NCI-H2227 (cell line): Measurements from ENCODE around the gene PDK4.
"Not testable (repeated sequence)": the region's sequence is repeated elsewhere in the genome, so short reads cannot be mapped to it uniquely, and the experiment has no call there.

Source experiments
- DNase-seq: peaks from one replicate; lab custom pipeline; 2025; ENCODE audit not compliant: unreplicated experiment; lab: John Stamatoyannopoulos, UW

Gene PDK4

GRCh38 chr7:95578299-95578855, 17.9 kb downstream of the PDK4 start:
- peak; percentile 85 for DNase-seq

DNA sequence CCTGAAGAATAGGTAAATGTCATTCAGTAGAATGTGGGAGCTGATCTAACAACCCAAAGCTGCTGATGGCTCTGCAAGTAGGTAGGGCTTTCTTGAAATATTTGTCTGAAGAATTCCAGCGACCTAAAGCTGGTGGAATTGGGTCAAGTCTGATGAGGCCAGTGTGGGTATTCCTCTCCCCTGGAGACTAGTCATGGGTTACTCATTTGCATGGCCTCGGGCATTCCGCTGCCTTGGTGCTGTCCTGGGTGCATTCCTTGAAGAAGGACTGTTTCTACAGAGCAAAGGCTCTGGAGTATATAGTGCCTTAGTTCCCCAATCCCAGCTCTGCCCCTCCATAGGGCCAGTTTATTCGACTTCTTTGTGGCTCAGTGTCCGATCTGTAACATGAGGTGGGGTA, 19.2 kb downstream of the PDK4 start:
- no peak for DNase-seq

- no peak for DNase-seq
Measured at GRCh38 chr7:95569720-95570119, 26.6 kb downstream of the PDK4 start.

GRCh38 chr7:95560674-95561073, 35.6 kb downstream of the PDK4 start:
- no peak for DNase-seq

GRCh38 chr7:95558864-95559263, 37.5 kb downstream of the PDK4 start:
- no peak for DNase-seq

DNA sequence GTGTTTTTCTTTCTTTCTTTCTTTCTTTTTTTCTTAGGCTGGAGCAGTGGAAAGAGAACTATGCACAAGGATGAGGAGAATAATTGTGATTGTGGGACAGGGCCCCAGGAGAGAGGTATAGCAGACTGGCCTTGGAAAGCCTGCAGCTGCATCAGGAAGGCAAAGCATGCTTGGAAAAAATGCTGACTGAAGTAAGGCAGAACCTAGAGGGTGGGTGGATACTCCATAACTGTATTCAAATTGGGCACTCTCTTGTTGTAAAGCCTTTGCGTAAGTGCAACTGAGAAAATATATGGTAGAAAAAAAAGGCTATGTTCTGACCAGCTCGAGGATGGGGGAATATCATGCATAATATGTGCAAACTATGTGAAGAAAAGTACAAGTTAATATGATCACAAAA, 39.5 kb downstream of the PDK4 start:
- no peak for DNase-seq

DNA sequence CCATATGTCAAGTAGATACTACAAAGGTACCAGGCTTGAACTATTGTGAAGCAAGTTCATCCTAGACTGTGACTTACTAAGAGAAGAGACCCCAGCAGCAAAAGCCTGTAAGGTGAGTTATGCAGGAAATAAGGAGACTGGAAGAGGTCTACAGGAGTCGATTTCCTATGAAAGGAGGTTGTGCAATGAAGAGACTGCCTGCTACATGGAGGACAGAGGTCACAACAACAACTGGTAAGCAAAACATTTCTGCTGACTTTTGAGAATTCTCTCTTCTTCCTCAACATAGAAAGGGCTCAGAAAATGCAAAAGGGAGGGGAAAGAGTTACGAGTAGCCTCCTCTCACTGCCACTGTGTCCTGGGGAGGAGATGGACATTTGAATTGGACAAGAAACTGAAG, 42.4 kb downstream of the PDK4 start:
- no peak for DNase-seq

DNA sequence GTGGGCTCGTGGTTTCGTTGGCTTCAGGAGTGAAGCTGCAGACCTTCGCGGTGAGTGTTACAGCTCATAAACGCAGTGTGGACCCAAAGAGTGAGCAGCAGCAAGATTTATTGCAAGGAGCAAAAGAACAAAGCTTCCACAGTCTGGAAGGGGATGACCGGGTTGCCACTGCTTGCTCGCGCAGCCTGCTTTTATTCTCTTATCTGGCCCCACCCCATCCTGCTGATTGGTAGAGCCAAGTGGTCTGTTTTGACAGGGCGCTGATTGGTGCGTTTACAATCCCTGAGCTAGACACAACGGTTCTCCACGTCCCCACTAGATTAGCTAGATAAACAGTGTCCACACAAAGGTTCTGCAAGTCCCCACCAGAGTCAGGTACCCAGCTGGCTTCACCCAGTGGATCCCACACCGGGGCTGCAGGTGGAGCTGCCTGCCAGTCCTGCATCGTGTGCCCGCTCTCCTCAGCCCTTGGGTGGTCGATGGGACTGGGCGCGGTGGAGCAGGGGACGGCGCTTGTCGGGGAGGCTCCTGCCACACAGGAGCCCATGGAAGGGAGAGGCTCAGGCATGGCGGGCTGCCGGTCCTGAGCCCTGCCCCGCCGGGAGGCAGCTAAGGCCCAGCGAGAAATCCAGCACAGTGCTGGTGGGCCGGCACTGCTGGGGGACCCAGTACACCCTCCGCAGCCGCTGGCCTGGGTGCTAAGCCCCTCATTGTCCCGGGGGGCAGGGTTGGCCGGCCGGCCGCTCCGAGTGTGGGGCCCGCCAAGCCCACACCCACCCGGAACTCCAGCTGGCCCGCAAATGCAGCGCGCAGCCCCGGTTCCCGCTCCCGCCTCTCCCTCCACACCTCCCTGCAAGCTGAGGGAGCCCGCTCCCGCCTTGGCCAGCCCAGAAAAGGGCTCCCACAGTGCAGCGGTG, 44.0 kb downstream of the PDK4 start:
- not testable (repeated sequence) for DNase-seq

DNA sequence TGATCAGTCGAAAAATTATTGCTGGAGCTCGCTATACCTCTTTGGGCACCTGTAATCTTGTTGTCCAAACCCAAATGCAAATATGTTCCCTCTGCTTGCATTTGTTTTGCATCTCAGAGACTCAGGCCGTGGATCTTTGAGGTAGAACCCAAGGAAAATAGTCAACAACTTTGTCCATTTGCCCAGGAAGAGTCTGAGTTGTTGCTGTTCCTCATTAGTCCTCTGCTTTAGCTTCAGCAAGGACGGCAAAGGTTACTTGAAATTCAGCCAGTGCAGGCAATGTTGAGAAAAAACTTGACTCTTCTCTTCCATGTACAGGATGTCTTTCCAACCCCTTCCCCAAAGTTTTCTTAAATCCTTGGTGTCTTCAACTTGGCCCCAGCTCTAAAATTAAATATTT, 45.8 kb downstream of the PDK4 start:
- no peak for DNase-seq

DNA sequence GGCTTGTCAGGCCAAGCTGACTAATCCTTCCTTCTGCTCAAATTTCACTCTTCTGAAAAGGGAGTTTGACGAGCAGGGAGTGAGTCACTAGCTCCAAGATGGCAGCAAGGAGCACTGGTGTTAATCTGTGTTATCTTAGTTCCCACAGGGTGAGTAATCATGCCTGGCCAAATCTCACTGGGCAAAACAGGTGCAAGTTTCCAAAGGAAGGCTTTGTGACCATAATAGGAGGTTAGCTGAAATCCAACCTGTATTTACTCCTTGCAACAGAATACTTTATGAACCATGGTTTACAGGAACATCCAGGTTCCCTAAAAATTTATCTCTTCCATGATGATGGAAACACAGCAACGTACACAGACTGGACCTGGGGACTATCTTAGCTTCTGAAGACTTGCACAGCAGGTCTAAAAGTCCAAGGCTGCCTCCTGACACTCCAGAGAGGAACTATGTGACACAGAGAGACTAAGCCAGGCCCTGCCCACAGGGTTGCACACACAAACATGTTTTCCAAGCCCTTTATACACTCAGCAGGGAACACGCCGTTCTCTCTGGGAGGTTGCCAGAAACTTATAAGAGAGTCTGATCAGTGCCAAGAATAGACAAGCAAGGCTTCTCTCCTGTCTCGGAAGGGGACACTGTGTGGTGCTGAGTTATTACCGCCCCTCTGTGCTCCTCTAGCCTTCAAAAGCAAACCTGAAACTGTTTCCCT, 46.3 kb downstream of the PDK4 start:
- DNase-seq = no peak

GRCh38 chr7:95547361-95548348, 48.7 kb downstream of the PDK4 start:
- no peak for DNase-seq

DNA sequence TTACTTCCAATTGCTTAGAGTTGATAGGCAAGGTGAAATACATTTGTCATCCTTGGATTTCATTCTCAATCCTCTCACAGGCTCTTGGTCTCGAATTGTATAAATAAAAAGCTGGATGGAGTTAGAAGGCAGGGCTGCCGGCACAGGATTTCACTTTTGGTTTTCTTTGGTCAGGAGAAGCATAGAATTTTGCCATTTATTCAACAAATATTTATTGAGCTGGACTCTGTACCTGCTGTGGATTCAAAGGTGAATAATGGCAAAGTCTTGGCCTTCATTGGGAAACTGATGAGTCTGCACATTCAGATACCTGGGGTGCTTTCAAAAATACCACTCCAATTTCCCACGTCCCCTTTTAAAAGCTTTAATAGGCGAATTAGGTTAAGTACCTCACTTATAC, 49.7 kb downstream of the PDK4 start:
- DNase-seq = no peak

GRCh38 chr7:95545673-95546072, 50.6 kb downstream of the PDK4 start:
- no peak for DNase-seq

DNA sequence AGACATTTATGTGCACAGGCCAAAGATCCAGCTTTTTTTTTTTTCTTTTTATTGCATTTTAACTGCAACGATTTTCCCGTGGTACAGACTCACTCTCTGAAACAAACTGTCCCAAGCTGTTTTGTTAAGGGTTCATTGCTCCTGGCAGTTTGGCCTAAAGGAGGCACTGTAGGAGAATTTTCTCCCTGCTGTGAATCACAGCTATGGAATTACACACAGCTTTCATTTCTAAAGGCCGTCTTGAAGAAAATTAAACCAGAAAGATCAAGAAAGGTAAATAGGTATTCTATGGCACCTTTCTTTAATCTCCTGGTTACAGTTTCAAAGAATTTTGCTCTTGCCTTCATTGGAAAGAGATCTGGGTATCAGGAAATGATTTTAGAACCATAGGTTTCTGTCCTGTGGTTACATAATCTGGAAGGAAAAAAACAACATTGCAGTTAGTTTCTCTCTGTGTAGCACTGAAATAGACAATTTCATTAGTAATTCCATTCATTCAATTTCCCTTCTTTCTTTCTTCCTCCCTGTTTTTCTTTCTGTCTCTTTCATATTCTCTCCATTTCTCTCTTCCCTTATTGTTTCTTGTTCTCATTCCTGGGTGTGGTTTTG, 51.2 kb downstream of the PDK4 start:
- peak; percentile 44 for DNase-seq

- peak; percentile 19 for DNase-seq
Measured at GRCh38 chr7:95544171-95544570, 52.1 kb downstream of the PDK4 start.

DNA sequence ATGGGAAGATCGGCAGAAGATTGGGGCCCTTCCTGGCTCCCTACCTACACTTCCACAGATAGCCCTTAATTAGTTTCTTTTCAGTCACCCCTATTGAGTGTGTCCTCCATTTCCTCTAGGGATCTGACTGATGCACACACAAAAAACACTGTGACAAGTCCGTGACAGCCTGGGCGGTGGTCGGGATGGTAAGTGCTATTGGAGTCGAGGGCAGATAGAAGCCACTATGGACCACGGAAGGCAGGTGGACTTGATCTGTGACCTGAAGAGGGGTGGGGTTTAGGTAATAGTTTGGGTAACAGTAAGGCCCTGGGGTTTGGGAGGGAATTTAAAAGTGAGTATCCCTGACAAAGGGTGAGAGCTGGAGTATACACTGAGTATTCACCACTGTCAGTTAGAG, 53.0 kb downstream of the PDK4 start:
- DNase-seq = no peak

DNA sequence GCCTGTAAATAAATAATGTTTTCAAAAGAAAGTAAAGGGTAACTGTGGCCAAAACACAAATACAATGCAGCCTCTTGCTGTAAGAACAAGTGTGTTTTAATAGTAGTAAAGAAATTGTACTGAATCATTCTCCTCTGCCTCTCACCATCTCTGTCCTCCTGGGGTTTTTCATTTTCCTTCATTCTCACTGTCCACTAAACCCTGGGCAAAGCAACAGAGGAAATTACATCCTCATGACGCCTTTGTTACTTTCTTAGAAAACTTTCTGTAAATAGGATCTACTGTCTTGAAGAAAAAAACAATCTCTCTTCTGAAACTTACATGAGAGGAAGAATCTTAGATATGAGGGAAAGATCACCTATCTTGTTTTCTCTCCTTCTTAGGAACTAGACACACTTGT, 56.0 kb downstream of the PDK4 start:
- no peak for DNase-seq

GRCh38 chr7:95539426-95539825, 56.9 kb downstream of the PDK4 start:
- DNase-seq = no peak

- DNase-seq = peak; percentile 14
Measured at GRCh38 chr7:95537468-95537867, 58.8 kb downstream of the PDK4 start.

GRCh38 chr7:95536656-95537311, 59.5 kb downstream of the PDK4 start:
- DNase-seq = no peak
